SH-SY5Y (cell line): Measurements from ENCODE around the gene SAP25.

ENCODE experiments used
- GATA2 ChIP-seq: IDR thresholded peaks from 2 replicates; pipeline ENCODE4 v1.6.1; 2011; ENCODE audit warnings: mild to moderate bottlenecking, low read depth, low read length
- GATA3 ChIP-seq: IDR thresholded peaks from 2 replicates; pipeline ENCODE4 v1.6.1; 2011; ENCODE audit warnings: low read depth, mild to moderate bottlenecking, low read length, moderate library complexity

SAP25 gene

DNA sequence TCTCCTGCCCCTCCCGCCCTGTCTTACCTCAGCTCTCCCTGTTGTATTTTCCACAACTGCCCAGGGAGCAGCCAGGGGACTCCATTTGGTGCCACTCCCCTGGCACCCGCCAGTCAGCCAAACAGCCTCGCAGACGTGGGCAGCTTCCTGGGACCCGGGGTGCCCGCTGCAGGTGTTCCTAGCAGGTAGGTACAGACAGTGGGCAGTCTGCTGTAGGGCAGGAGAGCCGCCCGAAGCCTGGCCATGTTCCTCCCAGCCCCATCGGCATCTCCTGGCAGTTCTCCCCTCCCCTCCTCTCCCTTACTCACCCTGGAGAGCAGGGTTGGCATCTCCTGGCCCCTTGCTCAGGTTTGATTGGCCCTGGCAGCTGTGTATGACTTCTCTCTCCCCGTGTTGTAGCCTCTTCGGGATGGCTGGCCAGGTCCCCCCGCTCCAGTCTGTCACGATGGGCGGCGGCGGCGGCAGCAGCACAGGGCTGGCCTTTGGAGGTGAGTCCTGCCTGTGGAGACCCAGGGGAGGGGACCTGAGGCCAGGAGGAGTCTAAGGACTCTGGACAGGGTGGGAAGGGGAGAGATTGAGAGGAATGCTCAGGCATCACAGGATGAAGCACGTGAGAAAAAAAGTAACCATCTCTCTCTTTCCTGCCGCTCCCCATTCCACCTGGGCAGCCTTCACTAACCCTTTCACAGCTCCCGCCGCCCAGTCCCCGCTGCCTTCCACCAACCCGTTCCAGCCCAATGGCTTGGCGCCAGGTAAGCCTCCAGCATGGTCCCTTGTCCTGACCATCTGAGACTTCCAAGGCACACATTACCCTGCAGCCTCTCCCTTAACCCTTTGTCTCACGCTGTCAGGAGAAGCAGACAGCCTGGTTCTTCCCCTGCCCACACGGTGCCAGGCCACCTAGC, 11.3 kb downstream of the SAP25 start:
- no peak for TF ChIP-seq GATA2
- no peak for TF ChIP-seq GATA3

DNA sequence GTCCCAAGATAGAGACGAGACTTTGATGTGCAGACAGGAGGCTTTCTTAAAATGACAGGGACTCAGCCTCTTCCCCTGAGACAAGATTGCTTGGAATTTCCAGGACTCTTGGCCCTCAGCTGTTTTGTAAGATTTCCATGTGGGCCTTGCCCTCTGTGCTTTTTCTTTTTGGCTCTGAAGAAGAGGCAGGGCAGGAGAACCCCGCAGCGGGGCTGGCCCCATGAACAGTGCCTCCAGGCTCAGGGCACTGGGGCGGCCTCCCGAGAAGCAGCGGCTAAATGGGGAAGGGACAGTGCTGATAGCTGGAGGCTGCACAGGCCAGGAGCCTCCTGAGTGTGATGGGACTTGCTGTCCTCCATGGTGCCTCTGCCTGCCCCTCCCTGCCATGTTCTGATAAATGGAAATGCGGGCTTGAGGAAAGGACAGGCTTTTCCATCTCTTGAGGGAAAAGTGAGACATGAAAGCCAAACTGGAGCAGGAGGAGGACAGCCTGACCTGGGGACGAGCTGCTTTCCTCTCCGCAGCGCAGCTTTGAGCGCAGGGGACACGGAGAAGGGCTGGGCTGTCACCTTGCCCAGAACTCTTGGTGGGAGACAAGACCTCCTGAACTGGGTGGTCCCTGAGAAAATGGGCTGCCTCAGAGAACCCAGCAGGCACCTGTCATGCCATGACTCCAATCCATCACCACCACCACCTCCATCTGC, 12.1 kb downstream of the SAP25 start:
- TF ChIP-seq GATA2 (no peak), GATA3 (no peak)

DNA sequence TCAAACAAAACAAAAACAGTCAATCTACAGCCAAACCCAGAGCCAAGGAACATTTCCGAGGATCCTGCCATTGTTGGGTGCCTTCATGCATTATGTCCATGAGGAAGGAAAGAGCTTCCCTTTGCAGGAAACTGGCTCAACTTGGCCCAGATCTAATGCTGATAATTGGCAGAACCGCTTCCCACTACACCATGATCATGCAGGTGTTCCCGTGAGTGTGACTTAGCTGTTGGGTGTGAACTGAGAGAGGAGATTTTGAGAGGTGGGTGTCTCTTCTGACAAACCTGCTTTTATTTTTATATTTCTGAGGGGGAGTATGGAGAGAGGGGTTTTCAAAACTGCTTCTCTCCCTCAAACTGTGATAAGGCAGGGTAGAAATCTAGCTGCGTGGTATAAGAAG, 14.6 kb downstream of the SAP25 start:
- TF ChIP-seq GATA2 (no peak), GATA3 (no peak)

DNA sequence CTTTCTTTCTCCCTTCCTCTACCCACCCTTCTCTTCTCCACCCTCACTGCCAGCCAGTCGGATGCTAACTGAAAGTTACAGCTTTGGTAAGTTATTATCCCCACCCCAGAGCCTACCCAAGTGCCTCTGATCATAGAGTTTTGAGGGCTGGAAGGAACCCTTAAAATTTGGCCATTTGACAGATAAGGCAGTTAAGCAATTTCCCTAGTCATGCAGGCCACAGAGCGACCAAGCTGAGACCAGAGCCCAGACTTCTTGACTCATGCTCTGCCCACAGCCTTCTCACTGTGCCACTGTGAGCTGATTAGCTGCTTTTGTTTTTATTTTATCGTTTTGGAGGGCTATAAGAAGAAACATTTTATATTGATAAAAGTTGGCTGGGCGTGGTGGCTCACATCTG, 17.2 kb downstream of the SAP25 start:
- no peak for TF ChIP-seq GATA3
- no peak for TF ChIP-seq GATA2

DNA sequence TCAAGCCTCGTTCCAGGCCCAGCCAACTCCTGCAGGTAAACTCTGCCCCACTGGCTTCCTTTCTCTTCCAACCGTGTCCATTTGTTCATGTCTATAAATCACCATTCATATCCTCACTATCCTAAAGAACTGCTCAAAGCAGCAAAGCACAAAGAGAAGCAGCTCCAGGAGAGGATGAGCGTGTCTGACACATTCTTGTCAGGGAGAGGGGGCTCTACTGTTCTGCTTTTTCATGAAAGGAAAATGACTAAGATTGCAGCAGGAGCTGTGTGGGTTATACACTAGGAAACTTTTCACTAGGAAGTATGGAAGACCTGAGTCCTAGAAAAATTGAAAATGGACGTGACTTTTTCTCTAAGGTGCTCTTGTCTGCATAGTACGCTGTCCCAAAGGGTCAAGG, 18.0 kb downstream of the SAP25 start:
- no peak for TF ChIP-seq GATA3
- TF ChIP-seq GATA2, result no peak

DNA sequence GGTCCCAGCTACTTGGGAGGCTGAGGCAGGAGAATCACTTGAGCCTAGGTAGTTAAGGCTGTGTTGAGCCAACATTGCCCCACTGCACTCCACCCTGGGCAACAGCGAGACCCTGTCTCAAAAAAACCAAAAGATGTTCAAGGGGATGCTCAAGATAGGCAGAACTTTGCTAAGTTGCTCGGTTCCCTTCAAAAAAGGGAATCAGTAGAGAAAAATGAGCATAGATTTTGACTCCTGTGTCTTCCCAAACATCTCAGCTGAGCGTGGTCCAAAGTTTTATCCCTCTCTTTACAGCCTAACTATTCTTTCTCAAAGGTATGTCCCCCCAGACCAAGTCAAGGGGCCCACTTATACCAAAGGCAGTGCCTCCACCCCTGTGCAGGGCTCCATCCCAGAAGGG, 20.7 kb downstream of the SAP25 start:
- TF ChIP-seq GATA3 (no peak), GATA2 (no peak)

DNA sequence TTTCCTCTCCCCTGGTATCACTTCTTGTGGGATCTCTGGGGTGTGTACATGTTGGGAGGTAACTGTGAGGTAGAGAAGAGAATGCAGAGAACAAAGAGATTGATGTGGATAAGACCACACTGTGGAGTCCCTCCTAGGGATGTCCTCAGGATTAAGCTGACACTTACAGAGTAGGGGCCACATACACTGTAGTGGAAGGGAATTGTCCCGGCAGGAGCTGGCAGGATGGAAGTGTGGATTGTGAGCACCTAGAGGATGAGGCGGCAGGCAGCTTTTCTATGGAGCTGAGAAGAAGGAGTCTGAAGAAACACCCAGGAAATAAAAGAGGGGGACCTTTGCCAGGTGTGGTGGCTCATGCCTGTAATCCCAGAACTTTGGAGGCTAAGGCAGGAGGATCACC, 21.2 kb downstream of the SAP25 start:
- no peak for TF ChIP-seq GATA3
- no peak for TF ChIP-seq GATA2

DNA sequence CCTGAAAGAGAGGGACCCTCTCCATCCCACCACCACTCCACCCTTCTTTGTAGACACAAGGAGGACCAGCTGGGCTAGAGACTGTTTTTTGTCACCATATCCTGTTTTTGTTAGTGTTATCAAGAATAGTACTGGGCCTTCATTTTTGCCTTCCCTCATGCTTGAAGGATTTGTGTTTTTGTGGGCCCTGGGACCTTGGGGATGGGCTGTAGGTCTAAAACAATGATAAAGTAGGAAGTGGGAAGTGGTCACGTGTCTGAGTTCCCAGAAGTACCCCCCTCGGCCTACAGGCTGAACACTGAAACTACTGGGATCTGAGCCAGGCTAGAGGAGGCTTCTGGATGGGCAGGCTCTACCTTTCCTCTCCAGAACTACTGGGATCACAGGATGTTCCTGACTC, 25.8 kb downstream of the SAP25 start:
- TF ChIP-seq GATA3 (no peak), GATA2 (no peak)

DNA sequence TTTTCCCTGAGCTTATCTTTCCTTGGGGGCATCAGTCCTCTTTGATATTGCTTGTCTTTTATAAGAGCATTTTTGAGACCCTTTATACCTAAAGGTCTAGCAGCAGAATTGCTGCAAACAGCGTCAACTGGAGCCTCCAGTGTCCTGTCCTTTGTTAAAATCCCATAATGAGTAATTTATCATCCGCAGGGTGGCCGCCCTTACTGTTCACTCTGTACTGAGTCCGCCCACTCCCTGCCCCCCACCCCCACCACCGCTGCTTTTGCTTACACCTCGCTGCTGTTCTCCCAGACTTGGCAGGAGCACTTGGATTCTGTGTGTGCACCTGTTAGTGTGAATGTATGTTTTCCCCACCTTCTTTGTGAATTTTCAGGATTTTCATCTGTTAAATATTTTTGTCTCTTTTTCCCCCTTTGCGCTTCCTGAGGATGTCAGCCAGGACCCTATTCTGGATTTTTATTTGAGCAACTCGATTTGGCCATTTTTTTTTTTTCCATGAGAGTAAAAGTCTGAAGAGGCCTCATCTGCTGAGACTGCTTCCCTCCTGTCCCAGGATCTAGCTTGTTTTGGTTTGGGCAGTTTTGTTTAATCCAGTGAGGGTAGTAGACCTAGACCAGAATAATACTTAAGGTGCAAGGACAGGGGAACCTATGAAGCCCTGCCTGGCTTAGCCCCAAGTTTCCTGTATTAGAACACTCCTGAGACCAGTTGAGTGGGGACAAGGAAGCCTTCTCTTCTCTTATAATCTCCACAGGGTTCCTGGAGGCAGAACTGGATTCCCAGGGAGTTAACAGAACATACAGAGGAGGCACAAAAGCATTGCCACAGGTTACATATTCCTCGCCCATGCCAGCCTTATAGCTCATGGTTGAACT, 26.5 kb downstream of the SAP25 start:
- TF ChIP-seq GATA2, result no peak
- TF ChIP-seq GATA3, result no peak

DNA sequence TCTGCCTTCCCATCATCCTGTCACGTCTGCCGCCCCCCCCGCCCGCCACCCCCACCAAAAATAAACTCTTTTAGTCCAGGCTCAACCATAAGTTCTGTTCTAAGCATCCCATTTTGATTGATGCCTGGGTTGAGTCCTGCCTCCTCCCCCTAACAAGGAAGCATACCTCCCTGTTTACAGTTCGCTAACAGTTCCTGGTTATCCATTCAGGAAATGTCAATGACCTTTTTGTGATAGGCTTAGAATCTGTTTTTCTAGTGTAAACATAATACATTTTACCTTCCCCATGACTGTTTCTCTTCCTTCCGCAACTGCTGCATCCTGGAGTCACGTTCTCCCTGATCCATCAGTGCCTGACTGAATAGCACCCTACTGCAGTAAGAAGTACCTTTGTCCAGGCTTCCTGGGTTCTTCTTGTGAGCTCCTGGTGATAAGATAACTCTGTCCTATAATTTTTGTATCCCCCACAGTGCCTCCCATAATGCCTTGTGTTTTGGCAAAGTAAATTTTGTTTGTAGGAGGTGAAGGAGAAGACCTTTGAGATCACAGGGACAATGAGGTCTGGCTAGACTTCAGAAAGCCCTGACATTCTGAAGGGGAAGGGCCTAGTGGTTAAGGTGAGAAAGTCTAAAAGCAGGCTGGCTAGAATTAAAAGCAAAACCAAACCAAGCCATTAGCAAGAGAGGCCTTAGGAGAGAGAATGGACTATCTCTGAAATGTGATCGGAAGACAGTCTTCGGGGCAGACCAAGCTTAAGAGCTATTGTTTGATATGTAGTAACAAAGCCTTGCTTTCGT, 27.4 kb downstream of the SAP25 start:
- TF ChIP-seq GATA3, result no peak
- TF ChIP-seq GATA2, result no peak

DNA sequence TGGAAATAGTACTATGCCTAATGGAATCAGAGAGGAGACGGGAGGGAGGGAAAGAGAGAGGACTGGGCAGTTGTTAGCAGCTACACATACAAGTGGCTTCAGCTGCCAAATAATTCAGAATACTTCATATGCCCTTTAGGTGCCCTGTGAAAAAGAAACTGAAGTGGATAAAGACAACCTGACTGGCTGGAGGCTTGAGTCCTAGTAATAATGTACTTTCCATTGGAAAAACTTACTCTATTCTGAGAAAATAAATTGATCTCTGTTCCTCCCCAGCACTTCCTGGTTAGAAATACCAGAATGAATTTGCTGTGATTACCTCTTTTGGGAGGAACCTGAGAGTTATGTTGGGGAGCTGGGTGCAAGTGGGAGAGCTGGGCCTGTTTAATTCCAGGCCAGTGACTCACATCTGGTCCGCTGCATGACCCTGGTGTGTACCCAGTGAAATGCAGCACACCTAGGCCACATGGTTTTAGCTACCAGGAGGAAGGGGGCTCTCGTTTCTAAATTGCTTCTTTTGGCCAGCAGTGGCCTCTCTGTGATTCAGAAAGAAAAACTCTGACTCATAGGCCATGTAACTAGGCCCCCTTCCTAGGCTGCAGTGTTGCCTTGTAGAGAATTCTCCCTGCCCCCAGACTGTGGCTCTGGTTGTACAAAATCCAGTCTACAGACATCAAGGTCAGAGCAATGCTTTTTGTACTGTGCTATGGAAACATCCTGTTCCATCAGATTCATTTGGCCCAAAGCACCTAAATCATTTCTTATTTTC, 28.2 kb downstream of the SAP25 start:
- TF ChIP-seq GATA2 (no peak), GATA3 (no peak)

DNA sequence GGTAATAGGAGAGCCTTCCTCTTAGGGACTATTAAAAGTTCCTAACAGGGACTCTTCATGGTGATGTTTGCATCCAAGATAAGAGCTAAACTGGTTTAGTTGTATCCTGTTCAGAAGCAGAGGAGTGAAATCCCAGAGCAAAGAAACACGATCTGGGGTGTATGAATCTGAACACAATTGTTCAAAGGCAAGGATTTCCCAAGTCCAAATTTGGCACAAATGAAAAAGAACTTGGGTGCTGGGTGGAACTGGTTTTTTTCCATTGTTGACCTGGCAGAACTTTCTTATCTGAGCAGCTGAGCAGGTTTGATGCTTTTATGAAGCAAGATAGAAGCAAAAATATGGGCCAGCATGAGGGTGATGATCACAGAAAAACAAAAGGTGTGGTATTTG, 28.7 kb downstream of the SAP25 start:
- no peak for TF ChIP-seq GATA3
- TF ChIP-seq GATA2, result no peak

DNA sequence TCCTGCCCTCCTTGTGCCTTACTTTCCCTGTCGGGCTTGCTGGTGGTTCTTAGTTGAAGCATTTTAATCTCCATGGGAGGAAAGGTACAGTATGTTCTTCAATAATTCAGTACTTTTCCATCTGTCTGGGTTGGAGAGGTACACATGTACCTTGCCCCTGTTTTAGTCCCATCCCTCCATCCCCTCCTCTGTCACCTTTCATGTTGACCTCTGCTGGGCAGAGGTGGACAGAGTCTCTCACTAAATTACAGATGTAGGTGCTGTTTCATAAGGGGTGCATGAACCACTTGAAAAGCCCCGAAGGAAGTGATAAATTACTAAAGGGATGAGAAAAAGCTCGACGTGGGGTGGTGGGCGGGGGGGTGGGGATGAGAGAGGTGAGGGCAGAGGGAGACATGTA, 29.3 kb downstream of the SAP25 start:
- TF ChIP-seq GATA2 (no peak), GATA3 (no peak)
